Measurements from ENCODE around the gene FAM237A. TPM values are rescaled to one million over a fixed set of nuclear protein-coding genes. Genes with fewer than 3 reads are reported as not detected.

FAM237A gene
- total RNA-seq, 4 donors from 2014 or later = not detected

DNA sequence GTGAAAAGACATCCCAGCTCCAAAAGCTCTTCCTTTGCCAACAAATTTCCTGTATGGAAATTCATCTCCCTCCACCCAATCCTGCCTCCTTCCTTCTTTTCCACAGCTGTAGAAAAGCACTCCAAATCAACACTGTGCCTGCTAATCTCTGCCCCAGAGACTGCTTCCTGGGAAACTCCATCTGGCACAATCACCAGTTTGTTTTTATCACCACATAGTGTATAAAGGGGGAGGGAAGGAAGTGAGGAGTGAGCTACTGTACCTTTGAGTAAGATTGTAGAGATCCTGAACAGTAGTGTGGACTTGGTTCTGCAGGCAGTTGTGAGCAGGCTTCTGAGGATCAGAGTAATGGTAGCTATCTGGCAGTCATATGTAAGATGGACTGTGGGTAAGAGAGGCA, 14.7 kb upstream of the FAM237A start:
- intact Hi-C loops (cut with DNase I; ENCODE audit: low total_unique reads) = no loop called here
- H3K4me3 ChIP-seq (ENCODE audit: low read depth, poor library complexity, severe bottlenecking) = no peak overlapping the region
- TF ChIP-seq POLR2A (IDR thresholded peaks at IDR 0.05) = no peak
- TF ChIP-seq, protein P1, sequence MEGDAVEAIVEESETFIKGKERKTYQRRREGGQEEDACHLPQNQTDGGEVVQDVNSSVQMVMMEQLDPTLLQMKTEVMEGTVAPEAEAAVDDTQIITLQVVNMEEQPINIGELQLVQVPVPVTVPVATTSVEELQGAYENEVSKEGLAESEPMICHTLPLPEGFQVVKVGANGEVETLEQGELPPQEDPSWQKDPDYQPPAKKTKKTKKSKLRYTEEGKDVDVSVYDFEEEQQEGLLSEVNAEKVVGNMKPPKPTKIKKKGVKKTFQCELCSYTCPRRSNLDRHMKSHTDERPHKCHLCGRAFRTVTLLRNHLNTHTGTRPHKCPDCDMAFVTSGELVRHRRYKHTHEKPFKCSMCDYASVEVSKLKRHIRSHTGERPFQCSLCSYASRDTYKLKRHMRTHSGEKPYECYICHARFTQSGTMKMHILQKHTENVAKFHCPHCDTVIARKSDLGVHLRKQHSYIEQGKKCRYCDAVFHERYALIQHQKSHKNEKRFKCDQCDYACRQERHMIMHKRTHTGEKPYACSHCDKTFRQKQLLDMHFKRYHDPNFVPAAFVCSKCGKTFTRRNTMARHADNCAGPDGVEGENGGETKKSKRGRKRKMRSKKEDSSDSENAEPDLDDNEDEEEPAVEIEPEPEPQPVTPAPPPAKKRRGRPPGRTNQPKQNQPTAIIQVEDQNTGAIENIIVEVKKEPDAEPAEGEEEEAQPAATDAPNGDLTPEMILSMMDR (IDR thresholded peaks at IDR 0.05) = no peak
- DNase-seq (ENCODE audit: low spot score in 2 of 2) = no peak

DNA sequence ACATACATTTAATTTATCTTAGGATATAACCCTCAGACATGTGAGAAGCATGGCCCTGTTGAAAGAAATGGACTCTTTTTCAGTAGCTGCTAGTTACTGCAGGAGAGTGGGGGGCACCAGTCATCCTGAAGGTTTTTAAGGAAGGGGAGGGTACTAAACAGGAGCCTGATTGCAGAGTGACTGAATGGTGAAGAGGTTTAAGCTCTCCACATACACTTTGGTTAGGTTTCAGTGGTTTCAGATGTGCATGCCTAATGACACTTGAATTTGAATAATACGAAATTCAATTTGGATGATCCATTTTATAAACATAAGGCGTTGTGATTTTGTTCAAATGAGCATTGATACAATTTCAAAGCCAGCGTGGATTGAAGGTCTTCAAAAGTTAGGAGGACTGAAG, 10.9 kb upstream of the FAM237A start:
- TF ChIP-seq, protein P1 (IDR thresholded peaks at IDR 0.05) = no peak
- no peak for TF ChIP-seq POLR2A (IDR thresholded peaks at IDR 0.05)
- intact Hi-C loops (cut with DNase I; ENCODE audit: low total_unique reads) = no loop called here
- DNase-seq (ENCODE audit: low spot score in 2 of 2) = no peak
- H3K4me3 ChIP-seq (ENCODE audit: low read depth, poor library complexity, severe bottlenecking) = no peak overlapping the region
- WGBS, 2 donors = 58 to 69% methylated on average over 3 of the region's 3 CpGs

- TF ChIP-seq, protein P1 (IDR thresholded peaks at IDR 0.05) = no peak
- no peak for TF ChIP-seq POLR2A (IDR thresholded peaks at IDR 0.05)
- DNase-seq (ENCODE audit: low spot score in 2 of 2) = no peak
- intact Hi-C loops (cut with DNase I; ENCODE audit: low total_unique reads) = no loop called here
- H3K4me3 ChIP-seq (ENCODE audit: low read depth, poor library complexity, severe bottlenecking) = no peak overlapping the region
- WGBS, 2 donors = 64 to 74% methylated on average over 1 of the region's 1 CpG
Observed at GRCh38 chr2:206635015-206635414, 7.3 kb upstream of the FAM237A start.

DNA sequence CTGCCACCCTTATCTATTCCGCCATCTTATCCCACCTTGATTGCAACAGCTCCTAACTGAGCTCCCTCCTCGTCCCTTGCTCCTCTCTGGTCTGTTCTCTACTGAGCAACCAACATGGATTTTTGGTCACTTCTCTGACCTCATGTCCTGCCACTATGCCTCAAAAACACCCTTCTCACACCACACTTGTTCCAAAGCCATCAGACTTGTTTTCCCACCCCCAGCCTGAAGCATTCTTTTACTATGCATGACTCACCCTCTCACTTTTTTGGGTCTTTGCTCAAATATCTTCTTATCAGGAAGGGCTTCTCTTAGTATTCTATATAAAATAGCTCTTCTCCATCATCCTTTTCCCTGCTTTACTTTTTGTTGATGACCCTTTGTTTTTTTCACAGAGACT, 2.7 kb upstream of the FAM237A start:
- no peak overlapping the region for H3K4me3 ChIP-seq (ENCODE audit: low read depth, poor library complexity, severe bottlenecking)
- TF ChIP-seq, protein P1 (IDR thresholded peaks at IDR 0.05) = no peak
- TF ChIP-seq POLR2A (IDR thresholded peaks at IDR 0.05) = no peak
- DNase-seq (ENCODE audit: low spot score in 2 of 2) = no peak
- intact Hi-C loops (cut with DNase I; ENCODE audit: low total_unique reads) = no loop called here
- WGBS, 2 donors = 22% methylated on average over 2 of the region's 2 CpGs

DNA sequence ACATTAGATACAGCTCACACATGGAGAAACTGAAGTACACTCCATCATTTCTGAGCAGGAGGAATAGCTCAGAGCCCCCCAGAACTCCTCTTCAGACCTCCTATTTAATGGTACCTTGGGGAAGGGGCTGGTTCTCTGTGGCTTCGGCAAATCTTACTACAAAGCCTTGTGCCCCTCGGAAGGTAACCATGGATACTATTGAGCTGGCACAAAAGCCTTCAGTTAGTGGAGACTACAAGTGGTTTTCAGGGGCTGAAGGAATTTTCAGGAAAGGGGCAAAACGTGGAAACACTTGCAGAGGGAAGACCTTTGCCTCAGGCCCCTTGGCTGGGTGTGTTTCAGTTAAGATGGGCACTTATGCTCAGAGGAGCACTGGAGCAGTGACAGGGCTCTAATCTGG, 1.1 kb upstream of the FAM237A start:
- TF ChIP-seq, protein P1 (IDR thresholded peaks at IDR 0.05) = no peak
- no peak for TF ChIP-seq POLR2A (IDR thresholded peaks at IDR 0.05)
- 46 to 49% methylated on average over 3 of the region's 3 CpGs for WGBS, 2 donors
- DNase-seq (ENCODE audit: low spot score in 2 of 2) = no peak
- H3K4me3 ChIP-seq (ENCODE audit: low read depth, poor library complexity, severe bottlenecking) = no peak overlapping the region
- intact Hi-C loops (cut with DNase I; ENCODE audit: low total_unique reads) = no loop called here

DNA sequence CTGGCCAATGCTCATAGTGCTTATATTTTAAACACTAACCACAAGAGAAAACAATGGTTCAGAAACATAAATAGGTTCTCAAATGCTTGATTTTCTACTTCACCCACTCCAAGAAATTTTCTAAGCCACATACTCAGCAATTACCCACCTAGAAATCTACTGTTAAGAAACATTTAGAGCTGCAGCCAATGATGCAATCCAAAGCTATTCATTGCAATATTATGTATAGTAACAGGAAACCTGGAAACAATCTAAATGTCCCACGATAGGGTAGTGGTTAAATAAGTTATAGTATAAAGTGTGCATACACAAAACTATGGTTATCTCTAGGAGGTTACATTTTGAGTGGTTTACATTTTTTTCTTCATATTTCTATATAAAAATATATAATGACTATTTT, 5.7 kb downstream of the FAM237A start:
- 54 to 58% methylated on average over 1 of the region's 1 CpG for WGBS, 2 donors
- no peak for TF ChIP-seq POLR2A (IDR thresholded peaks at IDR 0.05)
- TF ChIP-seq, protein P1 (IDR thresholded peaks at IDR 0.05) = no peak
- intact Hi-C loops (cut with DNase I; ENCODE audit: low total_unique reads) = no loop called here
- DNase-seq (ENCODE audit: low spot score in 2 of 2) = no peak
- H3K4me3 ChIP-seq (ENCODE audit: low read depth, poor library complexity, severe bottlenecking) = no peak overlapping the region

Measured in lower leg skin (tissue), 4 donors.